ENCODE results near the gene NPRL2.

Gene NPRL2

GRCh38 chr3:50347187-50347813 lies 3.3 kb downstream of the NPRL2 start:
- DNase-seq = peak; percentile 92

- DNase-seq = peak; percentile 88
Measured at GRCh38 chr3:50345586-50346234, 4.9 kb downstream of the NPRL2 start, which contains the start of gene ZMYND10. Gene ZMYND10 (minus strand): TSS chr3:50345732. CDS start chr3:50345579, 153 bp downstream.

DNA sequence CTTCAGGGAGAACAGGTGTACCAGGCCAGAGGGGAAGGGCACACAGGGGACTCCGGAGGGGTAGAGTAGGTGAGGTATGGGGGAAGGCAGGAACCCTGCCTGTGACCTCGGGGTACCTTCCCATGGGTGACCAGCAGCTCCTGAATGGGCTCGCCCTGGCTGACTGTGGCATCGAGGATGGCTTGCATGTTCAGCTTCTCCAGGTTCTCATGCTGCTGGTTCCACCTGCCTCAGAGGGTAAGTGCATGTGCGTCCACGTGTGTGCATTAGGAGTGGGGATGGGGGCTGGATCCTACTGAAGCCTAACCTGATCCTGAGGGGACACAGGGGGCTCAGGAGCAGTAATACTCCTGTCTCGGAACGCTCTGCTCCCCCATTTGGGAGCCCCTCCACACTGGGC lies 5.6 kb downstream of the NPRL2 start:
- DNase-seq = no peak

DNA sequence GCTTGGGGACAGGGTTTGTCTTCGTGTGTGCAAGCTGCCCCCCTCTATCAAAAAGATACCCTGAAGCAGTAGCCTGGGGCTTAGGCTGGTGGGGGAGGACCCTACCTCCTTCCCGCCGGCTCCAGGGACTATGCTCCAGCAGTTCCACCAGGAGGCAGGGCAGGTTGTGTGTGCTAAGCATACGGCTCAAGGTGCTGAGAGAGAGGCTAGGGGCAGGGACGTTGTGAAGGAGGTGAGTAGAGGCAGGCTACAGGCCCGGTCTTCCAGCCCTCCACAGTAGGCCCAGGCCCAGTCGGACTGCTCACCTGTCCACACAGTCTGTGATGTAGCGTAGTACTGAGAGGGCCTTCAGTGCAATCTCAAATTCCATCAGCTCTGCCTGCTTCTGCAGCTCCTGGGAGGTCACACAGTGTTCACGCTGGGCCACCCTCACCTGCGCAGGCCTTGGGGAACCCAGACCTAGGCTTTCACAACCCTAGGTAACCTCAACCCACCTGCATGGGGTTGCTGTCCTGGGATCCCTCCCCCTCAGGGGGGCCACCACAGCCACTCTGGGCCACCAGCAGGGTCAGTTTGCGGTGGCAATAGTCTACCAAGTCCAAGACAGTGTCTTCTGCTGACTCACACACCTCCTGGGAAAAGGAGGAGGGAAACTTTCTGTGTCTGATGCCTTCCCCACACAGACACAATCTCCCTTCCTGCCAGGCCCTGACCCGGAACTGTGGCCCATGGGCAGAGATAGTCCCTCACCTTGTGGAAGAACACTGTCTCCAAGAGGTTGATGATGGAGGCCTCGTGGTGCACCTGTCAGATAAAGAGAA lies 7.6 kb downstream of the NPRL2 start:
- DNase-seq = no peak

- no peak for DNase-seq
Measured at GRCh38 chr3:50341996-50342650, 8.5 kb downstream of the NPRL2 start.

- DNase-seq = no peak
Measured at GRCh38 chr3:50341537-50341936, 9.0 kb downstream of the NPRL2 start.

DNA sequence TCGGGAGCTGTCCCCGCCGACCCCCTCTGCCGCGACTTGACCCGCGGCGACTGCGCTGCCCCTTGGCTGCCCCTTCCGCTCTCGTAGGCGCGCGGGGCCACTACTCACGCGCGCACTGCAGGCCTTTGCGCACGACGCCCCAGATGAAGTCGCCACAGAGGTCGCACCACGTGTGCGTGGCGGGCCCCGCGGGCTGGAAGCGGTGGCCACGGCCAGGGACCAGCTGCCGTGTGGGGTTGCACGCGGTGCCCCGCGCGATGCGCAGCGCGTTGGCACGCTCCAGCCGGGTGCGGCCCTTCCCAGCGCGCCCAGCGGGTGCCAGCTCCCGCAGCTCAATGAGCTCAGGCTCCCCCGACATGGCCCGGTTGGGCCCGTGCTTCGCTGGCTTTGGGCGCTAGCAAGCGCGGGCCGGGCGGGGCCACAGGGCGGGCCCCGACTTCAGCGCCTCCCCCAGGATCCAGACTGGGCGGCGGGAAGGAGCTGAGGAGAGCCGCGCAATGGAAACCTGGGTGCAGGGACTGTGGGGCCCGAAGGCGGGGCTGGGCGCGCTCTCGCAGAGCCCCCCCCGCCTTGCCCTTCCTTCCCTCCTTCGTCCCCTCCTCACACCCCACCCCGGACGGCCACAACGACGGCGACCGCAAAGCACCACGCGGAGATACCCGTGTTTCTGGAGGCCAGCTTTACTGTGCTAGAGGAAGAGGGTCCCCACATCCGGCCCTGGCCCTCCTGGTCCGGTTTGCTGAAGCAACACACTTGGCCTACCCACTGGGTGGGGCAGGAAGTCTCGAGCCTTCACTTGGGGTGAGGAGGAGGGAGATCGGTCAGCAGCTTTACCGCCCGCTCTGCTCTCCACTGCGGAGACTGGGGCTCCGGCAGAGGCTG lies 9.9 kb downstream of the NPRL2 start, which contains the start of gene RASSF1:
RASSF1 (minus strand) TSS at position 389 of the 882 bp plus-strand sequence; CDS start at position 358, 31 bp downstream.
- peak; percentile 98 for DNase-seq

DNA sequence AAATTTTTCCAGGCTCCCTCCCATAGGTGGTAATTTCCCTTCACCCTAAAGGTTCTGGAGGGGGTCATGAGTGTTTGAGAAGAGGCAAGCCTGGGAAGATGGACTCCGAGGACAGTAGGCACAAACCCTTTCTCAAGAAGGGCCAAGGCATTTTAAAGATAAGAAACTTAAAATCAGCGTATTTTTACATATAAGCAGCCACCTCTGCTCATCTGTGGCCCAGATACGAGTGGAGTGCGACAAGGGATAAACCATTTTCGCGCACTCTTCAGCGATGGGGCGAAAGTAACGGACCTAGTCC lies 10.5 kb downstream of the NPRL2 start:
- DNase-seq = peak; percentile 47

DNA sequence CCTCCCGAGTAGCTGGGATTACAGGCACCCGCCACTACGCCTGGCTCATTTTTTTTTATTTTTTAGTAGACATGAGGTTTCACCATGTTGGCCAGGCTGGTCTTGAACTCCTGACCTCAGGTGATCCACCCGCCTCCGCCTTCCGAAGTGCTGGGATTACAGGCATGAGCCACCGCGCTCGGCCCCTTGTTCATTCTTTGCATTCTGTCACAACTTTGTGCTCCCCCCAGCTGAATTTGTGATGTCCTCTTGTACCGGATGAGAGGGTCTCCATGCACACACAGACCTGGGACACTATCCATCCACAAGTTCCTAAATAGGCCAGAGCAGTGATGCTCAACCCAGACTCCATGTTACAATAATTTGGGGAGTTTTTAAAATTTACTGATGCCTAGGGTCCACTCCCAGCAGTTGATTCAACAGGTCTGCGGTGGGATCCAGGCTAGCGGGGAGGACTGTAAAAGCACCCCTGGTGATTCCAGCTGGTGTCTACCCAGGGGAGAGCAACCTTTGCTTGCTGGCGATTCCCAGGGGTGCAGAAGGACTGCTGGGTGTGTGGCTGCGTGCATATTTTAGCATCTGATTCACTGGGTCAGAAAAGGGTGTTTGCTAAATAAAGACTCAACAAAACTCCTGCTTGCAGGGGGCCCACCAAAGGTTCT lies 11.0 kb downstream of the NPRL2 start:
- DNase-seq = no peak

DNA sequence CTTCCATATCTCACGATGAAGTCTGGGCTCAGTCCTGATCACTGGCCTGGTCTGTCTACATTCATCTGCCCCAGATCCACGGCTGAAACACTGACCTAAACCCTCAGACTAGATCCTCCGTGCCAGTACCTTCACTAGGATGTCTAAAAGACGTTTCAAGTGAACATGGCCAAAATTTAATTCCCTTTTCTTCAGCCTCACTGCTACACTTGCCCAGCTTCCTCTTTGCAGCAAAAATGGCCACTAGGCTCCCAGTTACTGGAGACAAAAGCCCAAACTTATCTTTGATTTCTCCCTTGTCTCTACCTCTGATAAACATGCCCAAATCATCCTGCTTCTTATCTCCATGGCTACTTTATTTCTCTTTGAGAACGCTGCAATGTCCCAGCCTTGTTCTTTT lies 11.6 kb downstream of the NPRL2 start:
- DNase-seq = peak; percentile 79

DNA sequence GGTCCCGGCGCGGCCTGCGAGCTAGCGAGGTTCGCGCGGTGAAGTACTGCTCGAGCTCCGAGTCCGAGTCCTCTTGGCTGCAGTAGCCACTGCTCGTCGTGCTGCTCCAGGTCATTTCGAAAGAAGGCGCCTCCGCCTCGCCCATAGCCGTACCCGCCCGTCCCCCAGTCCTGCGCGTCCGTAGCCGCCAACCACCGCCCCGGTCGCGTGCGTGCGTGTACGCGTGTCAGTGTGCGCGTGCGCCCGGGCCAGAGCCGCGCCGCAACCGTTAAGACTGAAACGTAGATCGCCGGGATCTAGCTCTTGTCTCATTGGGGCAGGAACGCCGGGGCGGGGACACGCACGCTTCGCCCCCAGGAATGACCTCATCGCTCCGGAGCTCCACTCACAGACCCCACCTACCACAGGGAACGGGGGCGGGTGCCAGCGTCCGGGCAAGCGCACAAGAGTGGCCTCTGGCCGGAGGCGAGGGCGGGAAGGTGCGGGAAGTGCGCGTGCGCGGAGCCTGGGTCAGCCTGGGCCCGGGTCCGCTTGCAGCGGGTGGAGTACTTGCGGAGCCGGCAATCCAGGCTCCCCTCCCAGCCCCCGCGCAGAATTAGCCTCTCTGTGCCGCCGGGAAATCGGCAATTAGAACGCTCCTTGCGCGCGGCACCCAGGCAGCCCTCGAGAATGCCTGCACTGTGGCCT lies 13.3 kb downstream of the NPRL2 start:
- DNase-seq = peak; percentile 100

DNA sequence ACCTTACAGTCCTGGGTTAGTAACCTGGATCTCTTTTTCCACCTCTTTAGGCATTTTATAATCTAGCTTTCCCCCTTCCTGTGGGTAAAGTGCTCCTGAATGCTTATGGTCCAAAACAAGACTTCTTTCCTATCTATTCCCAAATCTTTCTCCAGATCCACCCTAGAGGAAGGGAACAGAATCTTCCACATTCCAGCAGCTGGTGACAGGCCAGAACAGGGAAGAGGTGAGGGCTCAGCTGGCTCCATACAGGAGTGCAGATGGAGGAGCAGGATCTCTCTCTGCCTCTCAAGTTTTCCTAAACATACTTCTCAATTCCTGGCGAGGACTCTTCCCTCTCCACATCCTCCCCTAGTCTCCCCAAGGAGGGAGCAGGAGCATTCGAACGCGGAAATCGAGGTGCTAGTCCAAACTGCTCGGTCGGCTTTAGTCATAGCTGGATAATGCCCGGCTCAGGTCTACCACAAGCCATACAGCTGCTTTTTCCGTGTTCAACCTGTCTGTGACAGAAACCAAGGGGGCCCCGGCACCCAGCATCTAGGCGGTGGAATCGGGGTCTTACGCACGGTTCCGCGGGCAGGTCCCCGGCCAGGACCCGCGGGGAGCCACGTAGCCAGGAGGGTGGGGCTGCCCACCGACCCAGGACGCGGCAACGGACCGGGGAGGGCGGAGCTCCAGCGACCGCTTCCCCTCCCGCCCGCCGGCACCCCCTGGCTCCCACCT lies 14.0 kb downstream of the NPRL2 start:
- DNase-seq = no peak

DNA sequence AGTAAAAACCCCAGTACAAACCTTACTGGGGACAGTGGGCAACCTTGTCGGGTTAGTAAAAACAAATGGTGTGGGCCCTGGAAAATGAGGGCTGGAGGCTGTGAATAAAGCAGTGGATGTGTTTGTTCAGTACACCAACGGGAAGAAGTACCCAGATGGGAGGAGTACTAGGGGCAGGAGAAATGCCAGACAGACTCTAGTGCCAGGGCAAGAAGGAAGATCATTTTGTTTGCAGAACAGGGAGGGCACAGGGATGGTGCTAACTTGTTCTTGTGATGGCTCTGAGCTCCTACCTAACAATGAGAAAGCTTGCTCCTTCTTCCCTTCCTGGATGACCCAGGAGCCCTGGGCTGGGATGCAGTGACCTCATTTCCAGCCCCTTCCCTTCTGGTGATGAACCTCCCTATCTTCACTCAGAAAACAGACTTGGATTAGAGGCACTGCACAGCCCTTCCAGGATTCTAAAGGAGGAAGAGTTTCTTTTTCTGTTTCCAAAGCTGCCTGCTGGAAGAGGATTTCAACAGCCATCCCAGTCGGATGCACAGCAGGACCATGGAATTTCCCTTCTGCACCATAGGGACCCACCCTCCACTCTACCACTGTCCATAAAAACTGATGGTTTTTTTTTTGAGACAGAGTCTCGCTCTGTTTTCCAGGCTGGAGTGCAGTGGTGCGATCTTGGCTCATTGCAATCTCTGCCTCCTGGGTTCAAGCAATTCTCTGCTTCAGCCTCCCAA lies 16.1 kb downstream of the NPRL2 start:
- DNase-seq = no peak

GRCh38 chr3:50333744-50334328 lies 16.7 kb downstream of the NPRL2 start:
- no peak for DNase-seq

GRCh38 chr3:50331364-50331907 lies 19.1 kb downstream of the NPRL2 start:
- DNase-seq = no peak

- no peak for DNase-seq
Measured at GRCh38 chr3:50330330-50330729, 20.2 kb downstream of the NPRL2 start.

DNA sequence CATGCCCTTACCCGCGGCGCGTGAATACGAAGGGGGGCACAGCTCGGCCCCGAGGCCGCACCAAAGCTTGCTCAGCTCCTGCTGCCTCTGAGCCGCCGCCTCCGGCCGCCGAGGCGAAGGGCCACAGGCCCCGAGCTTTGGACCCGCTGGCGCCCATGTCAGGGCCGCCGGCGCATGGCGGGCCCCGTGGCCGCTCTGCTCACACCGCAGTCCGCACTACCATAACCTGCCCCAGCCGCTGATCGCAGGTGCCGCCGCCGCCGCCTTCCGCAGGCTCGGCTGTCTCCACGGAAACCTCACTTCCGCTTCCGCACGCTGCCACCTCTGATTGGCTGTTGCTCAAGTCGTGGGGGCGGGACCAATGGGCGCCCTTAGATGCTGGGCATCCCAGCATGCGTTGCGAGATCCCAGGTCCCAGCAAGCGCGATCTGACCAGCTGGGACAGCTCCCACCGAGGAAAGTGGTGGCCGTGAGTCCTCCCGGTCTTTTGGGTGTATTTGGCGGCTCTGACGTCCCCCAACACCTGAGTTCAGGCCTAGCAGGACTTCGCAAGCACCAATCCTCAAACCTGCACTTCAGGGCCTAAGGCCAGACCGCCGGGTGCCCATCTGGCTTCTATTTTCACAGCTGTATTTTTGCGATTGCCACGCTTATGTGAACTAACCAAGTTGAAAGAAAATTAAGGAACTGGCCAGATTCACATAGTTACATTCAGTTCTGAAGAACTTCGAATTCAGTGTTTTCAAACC lies 22.5 kb downstream of the NPRL2 start, which contains the start of gene TUSC2:
TUSC2 (minus strand) TSS at position 281 of the 749 bp plus-strand sequence; CDS start at position 157, 124 bp downstream.
- peak; percentile 99 for DNase-seq

- no peak for DNase-seq
Measured at GRCh38 chr3:50327129-50327528, 23.4 kb downstream of the NPRL2 start.
